SHP77 treated with DMSO at 0.1 percent for 48 hours (cell line): Measurements from ENCODE around the gene PCDHA4.
"Not testable (repeated sequence)": the region's sequence is repeated elsewhere in the genome, so short reads cannot be mapped to it uniquely, and the experiment has no call there.

Source experiments
- DNase-seq: peaks from one replicate; lab custom pipeline; 2025; lab: John Stamatoyannopoulos, UW

Gene PCDHA4

DNA sequence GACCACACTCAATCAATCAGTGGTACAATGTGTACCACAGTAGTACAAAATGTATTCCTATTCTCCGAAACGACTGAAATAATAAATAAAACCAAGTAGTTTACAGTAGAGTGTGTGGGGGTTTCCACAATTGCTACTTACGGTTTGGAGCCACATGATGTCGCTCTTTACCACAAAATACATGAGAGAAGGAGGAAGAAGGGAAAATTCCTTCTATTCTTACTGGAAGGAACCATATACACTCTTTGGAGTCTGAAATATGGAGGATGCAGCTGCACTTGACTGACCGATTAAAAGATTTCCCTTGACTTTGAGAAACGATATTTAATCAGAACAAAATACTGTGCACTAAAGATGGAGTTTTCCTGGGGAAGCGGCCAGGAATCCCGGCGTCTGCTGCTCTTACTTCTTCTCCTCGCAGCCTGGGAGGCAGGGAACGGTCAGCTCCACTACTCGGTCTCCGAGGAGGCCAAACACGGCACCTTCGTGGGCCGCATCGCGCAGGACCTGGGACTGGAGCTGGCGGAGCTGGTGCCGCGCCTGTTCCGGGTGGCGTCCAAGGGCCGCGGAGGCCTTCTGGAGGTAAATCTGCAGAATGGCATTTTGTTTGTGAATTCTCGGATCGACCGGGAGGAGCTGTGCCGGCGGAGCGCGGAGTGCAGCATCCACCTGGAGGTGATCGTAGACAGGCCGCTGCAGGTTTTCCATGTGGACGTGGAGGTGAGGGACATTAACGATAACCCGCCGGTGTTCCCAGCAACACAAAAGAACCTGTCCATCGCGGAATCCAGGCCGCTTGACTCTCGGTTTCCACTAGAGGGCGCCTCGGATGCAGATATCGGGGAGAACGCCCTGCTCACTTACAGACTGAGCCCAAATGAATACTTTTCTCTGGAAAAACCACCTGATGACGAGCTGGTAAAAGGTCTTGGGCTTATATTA is at the start of gene PCDHA4:
Gene PCDHA4, plus strand, starts transcription at position 235 of the 942 bp plus-strand sequence.
- DNase-seq = peak; percentile 74

DNA sequence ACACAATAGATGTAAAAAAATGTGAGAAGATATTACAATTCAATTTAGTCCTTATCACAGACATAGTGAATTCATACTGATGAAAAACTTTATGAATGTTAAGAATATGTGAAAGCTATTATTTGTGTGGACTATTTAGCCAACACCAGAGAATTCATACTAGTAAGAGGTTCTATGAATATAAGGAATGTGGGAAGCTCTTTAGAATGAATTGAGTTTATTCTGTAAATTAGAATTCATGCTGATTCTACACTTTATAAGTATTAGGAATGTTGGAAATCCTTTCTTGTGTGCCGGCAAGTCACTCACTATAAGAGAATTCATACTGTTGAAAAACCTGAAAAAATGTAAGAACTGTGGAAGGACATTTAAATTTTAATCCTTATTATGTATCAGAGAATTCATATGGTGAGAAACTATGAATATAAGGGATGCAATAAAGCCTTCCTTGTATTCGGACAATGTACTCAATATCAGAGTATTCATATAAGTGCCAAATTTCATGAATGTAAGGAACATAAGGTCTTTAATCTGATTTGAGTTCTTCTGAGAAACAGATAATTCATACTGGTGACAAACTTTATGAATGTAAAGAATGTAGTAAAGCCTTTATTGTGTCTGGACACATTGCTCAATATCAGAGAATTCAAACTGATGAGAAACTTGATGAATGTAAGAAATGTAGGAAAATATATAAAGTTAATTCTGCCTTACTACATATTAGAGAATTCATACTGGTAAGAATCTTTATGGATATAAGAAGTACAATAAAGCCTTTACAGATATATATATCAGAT is 42.5 kb upstream of the PCDHA4 start:
- DNase-seq = no peak

DNA sequence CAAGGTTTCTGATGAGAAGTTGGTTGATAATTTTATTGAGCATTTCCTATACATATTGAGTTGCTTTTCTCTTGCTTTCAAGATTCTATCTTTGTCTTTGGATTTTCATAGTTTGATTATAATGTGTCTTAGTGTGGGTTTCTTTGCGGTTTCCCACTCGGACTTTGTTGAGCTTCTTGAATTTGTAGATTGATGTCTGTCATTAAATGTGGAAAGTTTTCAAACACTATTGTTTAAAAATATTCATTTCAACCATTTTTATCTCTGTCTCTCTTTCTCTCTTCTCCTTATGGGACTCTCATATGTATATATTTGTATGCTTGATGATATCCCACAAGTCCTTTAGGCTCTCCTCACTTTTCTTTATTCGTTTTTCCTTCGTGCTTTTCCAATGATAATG is 39.4 kb upstream of the PCDHA4 start:
- no peak for DNase-seq

DNA sequence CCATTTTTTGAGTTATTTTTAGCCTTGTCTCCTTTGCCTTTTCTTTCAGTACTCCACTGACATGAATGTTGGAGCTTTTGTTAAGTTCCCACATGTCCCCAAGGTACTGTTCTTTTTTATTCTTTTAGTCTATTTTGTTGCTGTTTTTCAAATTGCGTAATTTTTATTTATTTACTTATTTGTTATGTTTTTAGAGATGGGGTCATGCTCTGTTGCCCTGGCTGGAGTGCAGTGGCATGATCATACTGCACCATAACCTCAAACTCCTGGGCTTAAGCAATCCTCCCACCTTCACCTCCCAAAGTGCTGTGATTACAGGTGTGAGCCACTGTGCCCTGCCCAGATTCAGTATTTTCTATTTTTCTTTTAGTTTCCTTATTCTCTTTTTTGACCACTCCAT is 26.4 kb upstream of the PCDHA4 start:
- DNase-seq = no peak

DNA sequence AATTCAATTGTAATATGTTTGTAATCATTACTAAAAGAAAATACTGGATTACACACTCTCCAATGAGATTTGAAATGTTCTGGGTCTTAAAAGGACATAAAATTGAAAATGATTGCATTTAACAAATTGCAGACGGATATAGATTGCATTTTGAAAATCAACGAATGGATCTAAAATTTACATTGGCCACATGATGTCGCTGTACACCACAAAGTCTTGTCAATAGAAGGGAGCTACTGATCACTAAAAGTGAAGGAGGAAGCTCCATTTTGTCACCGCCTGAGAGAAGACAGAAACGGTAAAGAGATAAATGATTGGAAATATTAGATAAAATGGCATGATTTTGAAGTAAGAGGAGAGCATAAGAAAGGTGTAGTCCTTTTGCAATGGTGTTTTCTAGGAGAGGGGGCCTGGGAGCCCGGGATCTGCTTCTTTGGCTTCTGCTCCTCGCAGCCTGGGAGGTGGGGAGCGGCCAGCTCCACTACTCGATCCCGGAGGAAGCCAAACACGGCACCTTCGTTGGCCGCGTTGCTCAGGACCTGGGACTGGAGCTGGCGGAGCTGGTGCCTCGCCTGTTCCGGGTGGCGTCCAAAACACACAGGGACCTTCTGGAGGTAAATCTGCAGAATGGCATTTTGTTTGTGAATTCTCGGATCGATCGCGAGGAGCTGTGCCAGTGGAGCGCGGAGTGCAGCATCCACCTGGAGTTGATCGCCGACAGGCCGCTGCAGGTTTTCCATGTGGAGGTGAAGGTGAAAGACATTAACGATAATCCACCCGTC is 20.8 kb upstream of the PCDHA4 start, which contains the start of gene PCDHA1:
Gene PCDHA1, plus strand, starts transcription at position 236 of the 782 bp plus-strand sequence.
- peak; percentile 16 for DNase-seq

DNA sequence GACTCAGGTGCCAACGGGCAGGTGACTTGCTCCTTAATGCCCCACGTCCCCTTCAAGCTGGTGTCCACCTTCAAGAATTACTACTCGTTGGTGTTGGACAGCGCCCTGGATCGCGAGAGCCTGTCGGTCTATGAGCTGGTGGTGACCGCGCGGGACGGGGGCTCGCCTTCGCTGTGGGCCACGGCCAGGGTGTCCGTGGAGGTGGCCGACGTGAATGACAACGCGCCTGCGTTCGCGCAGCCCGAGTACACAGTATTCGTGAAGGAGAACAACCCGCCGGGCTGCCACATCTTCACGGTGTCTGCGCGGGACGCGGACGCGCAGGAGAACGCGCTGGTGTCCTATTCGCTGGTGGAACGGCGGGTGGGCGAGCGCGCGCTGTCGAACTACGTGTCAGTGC is 19.4 kb upstream of the PCDHA4 start:
- not testable (repeated sequence) for DNase-seq

DNA sequence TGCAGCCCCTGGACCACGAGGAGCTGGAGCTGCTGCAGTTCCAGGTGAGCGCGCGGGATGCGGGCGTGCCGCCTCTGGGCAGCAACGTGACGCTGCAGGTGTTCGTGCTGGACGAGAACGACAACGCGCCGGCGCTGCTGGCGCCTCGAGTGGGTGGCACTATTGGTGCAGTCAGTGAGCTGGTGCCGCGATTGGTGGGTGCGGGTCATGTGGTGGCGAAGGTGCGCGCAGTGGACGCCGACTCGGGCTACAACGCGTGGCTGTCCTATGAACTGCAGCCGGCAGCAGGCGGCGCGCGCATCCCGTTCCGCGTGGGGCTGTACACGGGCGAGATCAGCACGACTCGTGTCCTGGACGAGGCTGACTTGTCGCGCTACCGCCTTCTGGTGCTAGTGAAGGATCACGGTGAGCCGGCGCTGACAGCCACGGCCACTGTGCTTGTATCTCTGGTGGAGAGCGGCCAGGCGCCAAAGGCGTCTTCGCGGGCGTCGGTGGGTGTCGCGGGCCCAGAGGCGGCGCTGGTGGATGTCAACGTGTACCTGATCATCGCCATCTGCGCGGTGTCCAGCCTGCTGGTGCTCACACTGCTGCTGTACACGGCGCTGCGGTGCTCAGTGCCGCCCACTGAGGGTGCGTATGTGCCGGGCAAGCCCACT is 18.9 kb upstream of the PCDHA4 start:
- not testable (repeated sequence) for DNase-seq

DNA sequence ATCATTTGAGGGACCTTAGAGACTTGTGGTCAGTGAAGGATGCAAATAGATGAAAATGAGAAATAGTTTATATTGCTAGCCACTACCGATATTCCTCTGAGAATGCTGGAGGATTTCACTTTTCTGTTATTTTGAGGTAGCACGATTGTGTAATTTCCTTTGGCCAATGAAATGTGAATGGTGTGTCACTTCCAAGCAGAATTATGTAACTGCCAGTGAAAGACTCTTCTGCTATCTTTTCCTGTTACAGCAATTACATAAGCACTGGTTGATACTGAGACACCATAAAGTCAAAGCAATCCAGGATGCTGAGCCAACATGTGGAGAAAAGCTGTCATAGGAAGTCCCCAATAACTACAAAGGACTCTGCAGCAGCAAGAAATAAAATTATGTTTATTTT is 15.8 kb upstream of the PCDHA4 start:
- no peak for DNase-seq

DNA sequence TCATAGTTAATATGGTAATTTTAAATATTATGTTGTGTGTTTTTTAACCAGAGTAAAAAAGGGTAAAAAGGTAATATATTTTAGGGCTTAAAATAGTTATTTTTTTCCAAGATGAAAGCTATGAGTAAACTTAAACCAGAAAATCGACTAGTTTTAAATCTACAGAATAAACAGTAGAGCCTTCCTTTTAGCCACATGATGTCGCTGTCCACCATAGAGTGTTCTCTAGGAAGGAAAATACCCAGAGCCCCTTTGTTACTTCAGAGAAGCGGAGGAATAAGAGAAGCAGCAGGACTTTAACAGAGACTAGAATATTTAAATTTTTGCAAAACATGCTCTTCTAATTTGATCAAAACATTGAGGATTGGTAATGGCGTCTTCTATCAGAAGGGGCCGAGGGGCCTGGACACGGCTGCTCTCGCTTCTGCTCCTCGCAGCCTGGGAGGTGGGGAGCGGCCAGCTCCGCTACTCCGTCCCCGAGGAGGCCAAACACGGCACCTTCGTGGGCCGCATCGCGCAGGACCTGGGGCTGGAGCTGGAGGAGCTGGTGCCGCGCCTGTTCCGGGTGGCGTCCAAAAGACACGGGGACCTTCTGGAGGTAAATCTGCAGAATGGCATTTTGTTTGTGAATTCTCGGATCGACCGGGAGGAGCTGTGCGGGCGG is 12.1 kb upstream of the PCDHA4 start, which contains the start of gene PCDHA2:
Gene PCDHA2, plus strand, starts transcription at position 258 of the 664 bp plus-strand sequence.
- DNase-seq = no peak

DNA sequence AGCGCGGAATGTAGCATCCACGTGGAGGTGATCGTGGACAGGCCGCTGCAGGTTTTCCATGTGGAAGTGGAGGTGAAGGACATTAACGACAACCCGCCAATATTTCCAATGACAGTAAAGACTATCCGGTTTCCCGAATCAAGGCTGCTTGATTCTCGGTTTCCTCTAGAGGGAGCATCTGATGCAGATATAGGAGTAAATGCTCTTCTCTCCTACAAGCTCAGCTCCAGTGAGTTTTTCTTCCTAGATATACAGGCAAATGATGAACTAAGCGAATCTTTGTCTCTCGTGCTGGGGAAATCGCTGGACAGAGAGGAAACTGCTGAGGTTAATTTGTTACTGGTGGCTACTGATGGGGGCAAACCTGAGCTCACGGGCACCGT is 11.6 kb upstream of the PCDHA4 start:
- DNase-seq = no peak

DNA sequence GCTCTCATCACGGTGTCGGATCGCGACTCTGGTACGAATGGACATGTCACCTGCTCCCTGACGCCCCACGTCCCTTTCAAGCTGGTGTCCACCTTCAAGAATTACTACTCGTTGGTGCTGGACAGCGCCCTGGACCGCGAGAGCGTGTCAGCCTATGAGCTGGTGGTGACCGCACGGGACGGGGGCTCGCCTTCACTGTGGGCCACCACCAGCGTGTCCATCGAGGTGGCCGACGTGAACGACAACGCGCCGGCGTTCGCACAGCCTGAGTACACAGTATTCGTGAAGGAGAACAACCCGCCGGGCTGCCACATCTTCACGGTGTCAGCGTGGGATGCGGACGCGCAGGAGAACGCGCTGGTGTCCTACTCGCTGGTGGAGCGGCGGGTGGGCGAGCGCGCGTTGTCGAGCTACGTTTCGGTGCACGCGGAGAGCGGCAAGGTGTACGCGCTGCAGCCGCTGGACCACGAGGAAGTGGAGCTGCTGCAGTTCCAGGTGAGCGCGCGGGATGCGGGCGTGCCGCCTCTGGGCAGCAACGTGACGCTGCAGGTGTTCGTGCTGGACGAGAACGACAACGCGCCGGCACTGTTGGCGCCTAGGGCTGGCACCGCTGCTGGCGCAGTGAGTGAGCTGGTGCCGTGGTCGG is 10.7 kb upstream of the PCDHA4 start:
- DNase-seq = not testable (repeated sequence)

DNA sequence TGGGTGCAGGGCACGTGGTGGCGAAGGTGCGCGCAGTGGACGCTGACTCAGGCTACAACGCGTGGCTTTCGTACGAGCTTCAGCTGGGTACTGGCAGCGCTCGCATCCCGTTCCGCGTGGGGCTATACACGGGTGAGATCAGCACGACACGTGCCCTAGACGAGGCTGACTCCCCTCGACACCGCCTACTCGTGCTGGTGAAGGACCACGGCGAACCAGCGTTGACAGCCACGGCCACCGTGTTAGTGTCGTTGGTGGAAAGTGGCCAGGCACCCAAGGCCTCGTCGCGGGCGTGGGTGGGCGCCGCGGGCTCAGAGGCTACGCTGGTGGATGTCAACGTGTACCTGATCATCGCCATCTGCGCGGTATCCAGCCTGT is 10.2 kb upstream of the PCDHA4 start:
- no peak for DNase-seq

DNA sequence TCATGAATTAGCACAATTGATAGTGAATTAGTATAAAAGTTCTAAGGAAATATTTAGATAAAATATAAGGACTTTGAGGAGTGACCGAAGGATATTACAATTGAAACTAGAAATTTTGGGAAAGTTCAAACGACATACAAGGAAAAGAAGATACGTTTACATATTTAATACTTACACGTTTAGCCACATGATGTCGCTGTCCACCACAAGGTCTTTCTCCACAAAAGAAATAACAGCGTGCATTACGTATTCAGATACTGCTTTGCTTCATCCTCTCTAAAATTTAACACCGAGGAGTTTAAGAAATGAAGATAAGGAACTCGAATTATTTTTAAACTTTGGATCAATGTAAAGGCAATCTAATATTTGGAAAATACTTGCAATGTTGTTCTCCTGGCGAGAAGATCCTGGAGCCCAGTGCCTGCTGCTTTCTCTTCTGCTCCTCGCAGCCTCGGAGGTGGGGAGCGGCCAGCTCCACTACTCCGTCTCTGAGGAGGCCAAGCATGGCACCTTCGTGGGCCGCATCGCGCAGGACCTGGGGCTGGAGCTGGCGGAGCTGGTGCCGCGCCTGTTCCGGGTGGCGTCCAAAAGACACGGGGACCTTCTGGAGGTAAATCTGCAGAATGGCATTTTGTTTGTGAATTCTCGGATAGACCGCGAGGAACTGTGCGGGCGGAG is 5.9 kb upstream of the PCDHA4 start, which contains the start of gene PCDHA3:
Gene PCDHA3, plus strand, starts transcription at position 242 of the 678 bp plus-strand sequence.
- no peak for DNase-seq

DNA sequence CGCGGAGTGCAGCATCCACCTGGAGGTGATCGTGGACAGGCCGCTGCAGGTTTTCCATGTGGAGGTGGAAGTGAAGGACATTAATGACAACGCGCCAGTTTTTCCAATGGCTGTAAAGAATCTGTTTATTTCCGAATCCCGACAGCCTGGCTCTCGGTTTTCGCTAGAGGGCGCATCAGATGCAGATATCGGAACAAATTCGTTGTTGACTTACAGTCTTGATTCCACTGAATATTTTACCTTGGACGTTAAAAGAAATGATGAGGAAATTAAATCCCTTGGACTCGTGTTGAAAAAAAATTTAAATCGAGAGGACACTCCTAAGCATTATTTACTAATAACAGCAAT is 5.4 kb upstream of the PCDHA4 start:
- DNase-seq = no peak

DNA sequence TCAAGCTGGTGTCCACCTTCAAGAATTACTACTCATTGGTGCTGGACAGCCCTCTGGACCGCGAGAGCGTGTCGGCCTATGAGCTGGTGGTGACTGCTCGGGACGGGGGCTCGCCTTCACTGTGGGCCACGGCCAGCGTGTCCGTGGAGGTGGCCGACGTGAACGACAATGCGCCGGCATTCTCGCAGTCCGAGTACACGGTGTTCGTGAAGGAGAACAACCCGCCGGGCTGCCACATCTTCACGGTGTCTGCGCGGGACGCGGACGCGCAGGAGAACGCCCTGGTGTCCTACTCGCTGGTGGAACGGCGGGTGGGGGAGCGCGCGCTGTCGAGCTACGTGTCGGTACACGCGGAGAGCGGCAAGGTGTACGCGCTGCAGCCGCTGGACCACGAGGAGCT is 4.5 kb upstream of the PCDHA4 start:
- not testable (repeated sequence) for DNase-seq

DNA sequence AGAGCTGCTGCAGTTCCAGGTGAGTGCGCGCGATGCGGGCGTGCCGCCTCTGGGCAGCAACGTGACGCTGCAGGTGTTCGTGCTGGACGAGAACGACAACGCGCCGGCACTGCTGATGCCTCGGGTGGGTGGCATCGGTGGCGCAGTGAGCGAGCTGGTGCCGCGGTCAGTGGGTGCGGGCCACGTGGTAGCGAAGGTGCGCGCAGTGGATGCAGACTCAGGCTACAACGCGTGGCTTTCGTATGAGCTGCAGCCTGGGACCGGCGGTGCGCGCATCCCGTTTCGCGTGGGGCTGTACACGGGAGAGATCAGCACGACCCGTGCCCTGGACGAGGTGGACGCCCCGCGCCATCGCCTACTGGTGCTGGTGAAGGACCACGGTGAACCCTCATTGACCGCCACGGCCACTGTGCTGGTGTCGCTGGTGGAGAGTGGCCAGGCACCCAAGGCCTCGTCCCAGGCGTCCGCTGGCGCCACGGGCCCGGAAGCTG is 4.0 kb upstream of the PCDHA4 start:
- no peak for DNase-seq

DNA sequence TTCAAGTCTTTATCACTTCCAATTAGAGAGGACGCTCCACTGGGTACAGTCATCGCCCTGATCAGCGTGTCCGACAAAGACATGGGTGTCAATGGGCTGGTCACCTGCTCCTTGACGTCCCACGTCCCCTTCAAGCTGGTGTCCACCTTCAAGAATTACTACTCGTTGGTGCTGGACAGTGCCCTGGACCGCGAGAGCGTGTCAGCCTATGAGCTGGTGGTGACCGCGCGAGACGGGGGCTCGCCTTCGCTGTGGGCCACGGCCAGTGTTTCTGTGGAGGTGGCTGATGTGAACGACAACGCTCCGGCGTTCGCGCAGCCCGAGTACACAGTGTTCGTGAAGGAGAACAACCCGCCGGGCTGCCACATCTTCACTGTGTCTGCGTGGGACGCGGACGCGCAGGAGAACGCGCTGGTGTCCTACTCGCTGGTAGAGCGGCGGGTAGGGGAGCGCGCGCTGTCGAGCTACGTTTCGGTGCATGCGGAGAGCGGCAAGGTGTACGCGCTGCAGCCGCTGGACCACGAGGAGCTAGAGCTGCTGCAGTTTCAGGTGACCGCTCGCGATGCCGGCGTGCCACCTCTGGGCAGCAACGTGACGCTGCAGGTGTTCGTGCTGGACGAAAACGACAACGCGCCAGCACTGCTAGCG is 1.5 kb downstream of the PCDHA4 start:
- DNase-seq = not testable (repeated sequence)

DNA sequence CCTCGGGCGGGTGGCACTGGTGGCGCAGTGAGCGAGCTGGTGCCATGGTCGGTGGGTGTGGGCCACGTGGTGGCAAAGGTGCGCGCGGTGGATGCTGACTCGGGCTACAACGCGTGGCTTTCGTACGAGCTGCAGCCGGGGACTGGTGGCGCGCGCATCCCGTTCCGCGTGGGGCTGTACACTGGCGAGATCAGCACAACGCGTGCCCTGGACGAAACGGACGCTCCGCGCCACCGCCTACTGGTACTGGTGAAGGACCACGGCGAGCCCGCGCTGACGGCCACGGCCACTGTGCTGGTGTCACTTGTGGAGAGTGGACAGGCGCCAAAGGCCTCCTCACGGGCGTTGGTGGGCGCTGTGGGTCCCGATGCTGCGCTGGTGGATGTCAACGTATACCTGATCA is 2.0 kb downstream of the PCDHA4 start:
- no peak for DNase-seq
